ENCODE measurements around the gene CALHM5. TPM values are rescaled to one million over a fixed set of nuclear protein-coding genes. Genes with fewer than 3 reads are reported as not detected.

The CALHM5 gene
- total RNA-seq, 4 donors from 2014 or later = 0.89 to 5.9 (median 1.4) TPM

DNA sequence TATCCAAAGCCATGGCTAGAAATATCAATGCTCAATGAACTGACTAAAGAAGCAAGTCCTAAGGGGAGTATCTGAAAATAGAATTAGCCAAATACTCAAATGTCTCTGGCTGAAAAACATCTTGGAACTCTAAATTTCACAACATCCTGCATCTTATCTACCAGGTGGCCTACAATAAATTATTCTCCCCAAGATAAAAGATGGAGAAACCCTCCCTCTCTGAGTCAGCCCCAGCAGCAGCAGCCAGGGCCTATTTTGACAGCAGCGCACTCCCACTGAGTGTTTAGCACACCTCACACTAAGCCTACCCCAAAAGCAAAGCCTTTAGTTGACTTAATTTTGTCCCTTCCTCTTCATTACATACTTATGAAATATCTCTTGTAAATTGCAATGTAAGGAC, 44.3 kb upstream of the CALHM5 start:
- no peak for DNase-seq (ENCODE audit: low spot score in 2 of 2)
- no peaks in the 10 kb centered on the region for H3K9me3 ChIP-seq
- H3K36me3 ChIP-seq = no peaks in the 10 kb centered on the region
- TF ChIP-seq POLR2AphosphoS5 (IDR thresholded peaks at IDR 0.05) (no peak), EP300 (IDR thresholded peaks at IDR 0.05) (no peak), POLR2A (IDR thresholded peaks at IDR 0.05) (no peak), CTCF (IDR thresholded peaks at IDR 0.05) (no peak)
- H3K4me1 ChIP-seq = peaks cover 5% of the 10 kb centered on the region
- no peak overlapping the region for H3K4me3 ChIP-seq
- peaks cover 24% of the 10 kb centered on the region for H3K27me3 ChIP-seq
- WGBS = 82% methylated on average over 1 of the region's 1 CpG
- H3K27ac ChIP-seq = no peak overlapping the region

GRCh38 chr6:116467514-116467913, 43.9 kb upstream of the CALHM5 start:
- Histone ChIP-seq H3K9me3 (no peaks in the 10 kb centered on the region), H3K4me1 (peaks cover under 1% of the 10 kb centered on the region), H3K27me3 (peaks cover 19% of the 10 kb centered on the region), H3K27ac (no peak overlapping the region), H3K4me3 (no peak overlapping the region), H3K36me3 (no peaks in the 10 kb centered on the region)
- no peak for DNase-seq (ENCODE audit: low spot score in 2 of 2)
- no peak for TF ChIP-seq CTCF (IDR thresholded peaks at IDR 0.05)
- TF ChIP-seq EP300 (IDR thresholded peaks at IDR 0.05) = no peak
- TF ChIP-seq POLR2A (IDR thresholded peaks at IDR 0.05) = no peak
- no peak for TF ChIP-seq POLR2AphosphoS5 (IDR thresholded peaks at IDR 0.05)

DNA sequence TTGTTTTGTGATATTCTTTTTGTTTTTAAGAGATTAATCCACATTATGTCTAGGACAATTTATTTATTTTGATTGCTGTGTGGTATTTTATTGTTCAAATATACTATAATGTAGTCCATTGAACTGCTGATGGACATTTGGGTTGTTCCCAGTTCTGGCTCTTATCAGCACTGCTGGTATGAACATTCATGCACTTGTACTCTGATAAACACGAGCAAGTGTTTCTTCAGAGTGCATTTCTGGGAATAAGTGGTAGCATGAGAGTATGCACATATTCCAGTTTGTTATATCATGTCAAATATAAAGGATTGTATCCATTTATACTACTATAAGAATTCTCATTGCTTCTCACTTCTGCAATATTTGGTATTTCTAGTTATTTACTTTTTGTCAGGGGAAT, 43.1 kb upstream of the CALHM5 start:
- H3K36me3 ChIP-seq = no peaks in the 10 kb centered on the region
- no peak overlapping the region for H3K27ac ChIP-seq
- DNase-seq (ENCODE audit: low spot score in 2 of 2) = no peak
- peaks cover 14% of the 10 kb centered on the region for H3K27me3 ChIP-seq
- TF ChIP-seq POLR2A (IDR thresholded peaks at IDR 0.05) = no peak
- TF ChIP-seq CTCF (IDR thresholded peaks at IDR 0.05) = no peak
- no peak for TF ChIP-seq POLR2AphosphoS5 (IDR thresholded peaks at IDR 0.05)
- TF ChIP-seq EP300 (IDR thresholded peaks at IDR 0.05) = no peak
- H3K4me1 ChIP-seq = no peaks in the 10 kb centered on the region
- H3K9me3 ChIP-seq = no peaks in the 10 kb centered on the region
- no peak overlapping the region for H3K4me3 ChIP-seq
- WGBS = 72% methylated on average over 1 of the region's 1 CpG

GRCh38 chr6:116471531-116471930, 39.9 kb upstream of the CALHM5 start:
- Histone ChIP-seq H3K4me1 (peaks cover 4% of the 10 kb centered on the region), H3K9me3 (no peaks in the 10 kb centered on the region), H3K36me3 (no peaks in the 10 kb centered on the region), H3K4me3 (no peak overlapping the region), H3K27ac (no peak overlapping the region), H3K27me3 (no peaks in the 10 kb centered on the region)
- WGBS = 89% methylated on average over 1 of the region's 1 CpG
- TF ChIP-seq POLR2AphosphoS5 (IDR thresholded peaks at IDR 0.05) (no peak), EP300 (IDR thresholded peaks at IDR 0.05) (no peak), POLR2A (IDR thresholded peaks at IDR 0.05) (no peak), CTCF (IDR thresholded peaks at IDR 0.05) (no peak)
- no peak for DNase-seq (ENCODE audit: low spot score in 2 of 2)

- Histone ChIP-seq H3K9me3 (no peaks in the 10 kb centered on the region), H3K27ac (no peak overlapping the region), H3K36me3 (no peaks in the 10 kb centered on the region), H3K4me1 (peaks cover 4% of the 10 kb centered on the region), H3K27me3 (no peaks in the 10 kb centered on the region), H3K4me3 (no peak overlapping the region)
- TF ChIP-seq EP300 (IDR thresholded peaks at IDR 0.05) (no peak), POLR2A (IDR thresholded peaks at IDR 0.05) (no peak), POLR2AphosphoS5 (IDR thresholded peaks at IDR 0.05) (no peak)
- DNase-seq (ENCODE audit: low spot score in 2 of 2) = no peak
- 62% methylated on average over 3 of the region's 3 CpGs for WGBS
Measured at GRCh38 chr6:116472706-116473105, 38.7 kb upstream of the CALHM5 start.

- TF ChIP-seq EP300 (IDR thresholded peaks at IDR 0.05) (no peak), POLR2A (IDR thresholded peaks at IDR 0.05) (no peak), POLR2AphosphoS5 (IDR thresholded peaks at IDR 0.05) (no peak), CTCF (IDR thresholded peaks at IDR 0.05) (no peak)
- Histone ChIP-seq H3K27me3 (no peaks in the 10 kb centered on the region), H3K9me3 (no peaks in the 10 kb centered on the region), H3K27ac (no peak overlapping the region), H3K36me3 (no peaks in the 10 kb centered on the region), H3K4me3 (no peak overlapping the region), H3K4me1 (peaks cover 4% of the 10 kb centered on the region)
- no peak for DNase-seq (ENCODE audit: low spot score in 2 of 2)
- 71% methylated on average over 1 of the region's 1 CpG for WGBS
Measured at GRCh38 chr6:116475141-116475540, 36.3 kb upstream of the CALHM5 start.
